Bone marrow (tissue), 2 donors: ENCODE data around the gene TNS4.

Experiments
- DNase-seq, 2 donors: peaks; one replicate each; lab custom pipeline; 2025; lab: John Stamatoyannopoulos, UW

Gene TNS4

DNA sequence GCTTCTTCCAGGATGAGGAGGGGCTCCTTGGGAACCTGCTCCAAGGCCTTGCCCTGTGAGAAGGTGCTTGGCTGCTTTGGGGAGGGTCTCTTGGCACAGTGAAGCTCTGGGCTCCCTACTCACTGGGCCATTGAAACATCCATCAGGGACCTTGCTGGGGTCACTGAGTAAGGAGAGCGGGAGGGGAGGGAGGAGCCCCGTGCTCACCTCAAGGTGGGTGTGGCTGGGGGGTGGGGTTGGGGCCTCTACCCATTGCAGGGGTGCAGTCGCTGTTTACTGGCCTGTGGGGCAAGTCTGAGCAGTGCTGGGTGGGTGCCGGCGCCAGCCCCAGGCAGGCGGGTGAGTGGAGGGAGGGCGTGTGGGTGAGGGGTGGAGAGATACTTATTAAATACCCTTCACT is 9.9 kb downstream of the TNS4 start:
- no peak for DNase-seq

DNA sequence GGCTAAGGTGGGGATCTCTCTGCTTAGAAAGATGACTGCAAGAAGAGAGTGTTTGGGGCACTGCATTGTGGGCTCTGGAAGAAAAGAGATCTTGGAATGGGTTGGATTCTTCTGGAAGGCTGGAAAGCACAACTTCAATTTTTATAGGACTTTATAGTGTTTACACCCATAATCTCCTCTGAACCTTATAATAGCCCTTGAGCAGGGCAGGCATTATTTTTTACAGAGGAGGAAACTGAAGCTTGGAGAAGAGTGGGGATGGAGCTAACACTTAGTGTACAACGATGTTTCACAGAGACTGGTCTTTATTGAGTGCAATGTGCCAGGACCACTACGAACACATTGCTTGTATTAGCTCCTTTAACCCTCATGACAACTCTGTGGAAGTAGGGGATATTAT is 10.4 kb downstream of the TNS4 start:
- DNase-seq = no peak

DNA sequence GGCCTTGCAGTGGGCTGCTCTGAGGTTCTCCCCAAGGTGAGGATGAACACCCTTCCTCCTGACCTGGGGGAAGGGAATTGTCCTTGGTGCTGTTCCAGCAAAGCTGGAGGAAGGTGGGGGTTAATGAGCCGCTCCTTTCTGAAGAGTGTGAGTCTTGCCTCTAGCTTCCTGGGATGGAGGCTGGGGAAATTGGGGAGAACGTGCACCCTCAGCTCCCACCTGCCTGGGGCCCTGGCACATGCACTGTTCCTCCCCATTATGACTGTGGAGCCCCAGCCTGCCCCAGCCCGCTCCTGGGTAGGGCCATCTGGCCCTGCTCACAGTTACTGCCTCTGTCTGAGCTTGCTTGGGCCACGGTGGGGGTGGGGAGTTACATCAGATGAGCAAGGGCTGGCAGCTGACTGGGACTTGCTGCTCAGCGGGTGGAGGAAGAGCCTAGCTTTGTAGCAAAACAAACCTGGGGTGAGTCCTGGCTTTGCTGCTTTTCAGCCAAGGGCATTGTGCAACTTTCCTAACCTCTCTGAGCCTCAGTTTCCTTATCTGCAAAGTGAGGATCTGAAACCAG is 11.1 kb downstream of the TNS4 start:
- DNase-seq = no peak

DNA sequence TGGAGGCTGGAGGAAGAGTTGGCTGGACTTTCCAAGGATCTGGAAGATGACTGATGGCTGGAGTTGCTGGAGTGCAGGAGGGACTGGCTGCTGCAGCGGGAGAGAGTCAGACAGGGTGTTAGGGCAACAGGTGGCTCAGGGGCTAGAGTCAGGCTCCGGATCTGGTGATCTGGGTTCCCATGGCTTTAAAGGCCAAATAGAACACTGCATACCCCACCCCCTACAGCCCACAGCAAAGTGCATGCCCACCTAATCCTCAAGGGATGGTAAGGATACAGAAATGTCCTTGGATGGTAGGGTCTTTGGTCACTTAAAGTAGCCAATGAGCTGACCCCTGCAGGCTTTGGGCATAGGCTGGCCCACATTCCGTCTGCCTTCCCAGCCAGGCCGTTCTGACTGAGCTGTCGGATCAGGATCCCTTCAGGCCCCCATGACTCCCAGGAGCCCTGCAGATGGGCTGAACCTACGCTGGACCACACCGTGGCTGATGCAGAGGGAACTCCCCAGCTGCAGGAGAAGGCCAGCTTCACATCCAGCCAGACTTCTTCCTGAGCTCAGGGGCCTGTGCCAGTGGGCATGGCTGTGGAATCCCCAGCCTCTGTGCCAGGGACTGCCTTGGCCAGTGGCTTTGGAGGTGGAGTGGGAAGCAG is 13.9 kb downstream of the TNS4 start:
- DNase-seq = no peak

- DNase-seq = no peak
Measured at GRCh38 chr17:40486522-40487370, 14.7 kb downstream of the TNS4 start.

DNA sequence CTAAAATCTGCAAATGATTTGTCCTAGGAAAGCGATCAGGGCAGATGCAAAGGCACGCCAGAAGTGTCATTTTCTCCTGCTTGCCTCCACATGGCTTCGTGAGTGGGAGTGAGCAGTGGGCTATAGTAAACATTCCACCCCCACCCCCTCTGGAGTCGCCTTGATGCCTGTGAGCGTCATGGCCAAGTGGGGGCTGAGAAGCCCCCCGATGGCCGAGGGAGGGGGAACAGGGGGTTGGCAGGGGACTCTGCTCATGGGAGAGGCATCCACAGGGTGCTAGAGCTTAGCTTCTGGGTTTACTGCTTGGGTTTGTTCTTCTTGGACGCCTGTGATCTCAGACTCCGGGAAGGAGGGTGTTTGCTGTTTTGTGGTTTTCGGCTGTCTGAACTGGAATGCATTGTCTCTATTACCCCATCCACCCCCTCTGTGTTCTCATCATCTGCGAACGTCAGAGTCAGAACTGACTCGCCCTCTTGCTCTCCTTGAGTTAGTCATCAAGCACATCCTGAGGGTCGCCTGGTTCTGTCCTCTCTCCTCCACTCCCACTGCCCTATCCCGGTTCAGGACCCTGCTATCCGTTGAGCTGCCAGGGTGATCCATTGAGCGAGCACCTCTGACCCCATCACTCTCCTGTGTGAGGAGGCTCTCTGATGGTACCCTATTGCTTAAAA is 15.4 kb downstream of the TNS4 start:
- DNase-seq = peak in 1 of 2 donors; percentile 7

GRCh38 chr17:40484973-40485530 is 16.4 kb downstream of the TNS4 start:
- DNase-seq = no peak

DNA sequence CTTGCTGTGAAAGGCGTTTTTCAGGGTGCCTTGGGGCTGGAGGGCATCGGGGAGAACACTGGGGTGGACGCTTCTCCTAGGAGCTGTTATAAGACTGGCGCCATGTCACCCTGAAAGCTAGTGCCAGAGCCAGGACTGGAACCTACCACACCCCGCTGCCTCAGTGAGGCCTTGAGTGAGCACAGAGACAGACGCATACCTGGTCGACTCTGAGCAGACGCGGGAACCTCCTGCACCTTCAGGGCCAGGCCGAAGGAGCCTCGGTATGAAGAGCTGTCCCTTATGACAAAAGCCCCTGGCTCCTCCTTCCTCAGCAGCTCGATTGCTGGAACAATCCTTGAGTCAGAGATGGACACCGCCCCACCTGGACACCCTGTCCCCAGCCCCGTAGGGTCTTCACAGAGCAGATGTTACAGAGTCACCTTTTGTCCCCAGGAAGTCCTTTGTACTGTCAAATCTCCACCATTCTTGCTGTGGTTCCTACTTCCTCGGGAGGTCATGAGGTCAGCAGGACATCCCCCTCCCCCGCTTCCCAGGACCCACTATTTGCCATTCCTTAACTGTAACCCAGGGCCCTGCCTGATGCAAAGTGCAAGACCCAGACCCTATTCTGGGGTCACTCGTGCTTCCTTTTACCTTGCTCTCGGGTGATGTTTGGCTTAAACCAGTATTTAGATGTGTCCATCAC is 17.0 kb downstream of the TNS4 start:
- no peak for DNase-seq

DNA sequence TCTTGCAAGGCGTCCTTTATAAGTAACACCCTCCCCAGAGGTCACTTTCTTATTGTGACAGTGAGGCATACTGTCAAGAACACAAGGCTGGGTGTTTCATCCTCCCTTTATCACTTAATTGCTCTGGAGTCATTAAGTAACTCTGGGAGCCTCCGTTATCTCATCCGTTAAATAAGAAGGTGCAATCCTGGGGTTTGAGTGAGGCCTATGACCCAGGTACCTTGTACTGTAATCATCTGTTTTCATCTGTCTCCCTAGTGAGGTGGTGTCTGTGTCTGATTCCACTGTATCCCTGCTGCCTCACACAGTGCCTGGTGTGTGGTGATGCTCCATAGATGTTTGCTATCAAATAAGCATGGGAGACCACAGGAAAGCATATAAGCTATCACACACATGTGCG is 17.7 kb downstream of the TNS4 start:
- DNase-seq = no peak

DNA sequence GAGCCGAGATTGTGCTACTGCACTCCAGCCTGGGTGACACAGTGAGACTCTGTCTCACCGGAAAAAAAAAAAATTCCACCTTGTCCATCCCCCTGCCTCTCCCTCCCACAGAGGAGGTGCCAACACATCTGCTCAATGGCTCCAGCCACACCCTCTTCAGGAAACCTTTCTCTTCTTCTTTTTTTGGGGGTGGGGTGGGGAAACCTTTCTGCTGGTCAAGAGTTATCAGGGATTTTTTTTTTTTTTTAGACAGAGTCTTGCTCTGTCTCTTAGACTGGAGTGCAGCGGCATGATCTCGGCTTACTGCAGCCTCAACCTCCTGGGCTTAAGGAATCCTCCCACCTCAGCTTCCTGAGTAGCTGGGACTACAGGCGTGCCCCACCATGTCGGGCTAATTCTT is 18.7 kb downstream of the TNS4 start:
- DNase-seq = no peak

GRCh38 chr17:40481106-40481505 is 20.3 kb downstream of the TNS4 start:
- DNase-seq = no peak

- peak; percentile 8 to 22 for DNase-seq
Measured at GRCh38 chr17:40480501-40481003, 20.9 kb downstream of the TNS4 start.

DNA sequence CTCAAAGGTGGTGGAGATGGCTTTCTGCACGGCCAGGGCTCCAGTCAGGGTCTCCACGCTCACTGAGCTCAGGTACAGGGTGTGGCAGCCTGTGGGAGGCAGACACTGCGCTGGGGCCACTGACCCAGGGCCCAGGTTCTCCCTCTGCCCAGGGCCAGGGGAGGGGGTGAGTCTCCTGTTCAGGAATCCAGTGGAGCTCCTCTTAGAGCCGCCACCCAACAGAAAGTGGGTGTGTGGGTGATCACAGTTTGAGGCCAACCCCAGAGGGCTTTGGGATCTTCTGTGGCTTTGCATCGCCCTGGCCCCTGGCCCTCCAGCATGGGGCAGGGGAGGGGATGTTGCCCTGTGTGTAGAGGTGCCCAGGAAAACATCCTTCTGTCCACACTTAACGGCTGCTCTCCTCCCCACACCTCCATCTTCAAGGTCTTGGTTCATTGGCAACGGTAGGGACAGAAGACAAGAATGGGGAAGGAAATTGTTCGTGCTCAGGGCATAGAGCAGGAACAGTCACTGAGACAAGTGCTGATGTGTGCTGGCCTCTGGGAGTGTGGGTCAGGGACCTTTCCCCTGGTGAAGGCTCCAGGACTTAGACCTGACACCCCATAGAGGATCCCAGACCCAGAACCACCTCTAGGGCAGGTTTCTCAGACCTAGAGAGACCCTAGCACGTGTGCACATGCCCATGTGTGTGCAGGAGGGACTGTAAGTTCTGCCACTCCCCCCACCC is 21.5 kb downstream of the TNS4 start:
- DNase-seq = peak in 1 of 2 donors; percentile 12

GRCh38 chr17:40478486-40478885 is 22.9 kb downstream of the TNS4 start:
- DNase-seq = no peak

GRCh38 chr17:40477796-40478195 is 23.6 kb downstream of the TNS4 start:
- DNase-seq = no peak

GRCh38 chr17:40475234-40475908 is 26.1 kb downstream of the TNS4 start:
- no peak for DNase-seq

DNA sequence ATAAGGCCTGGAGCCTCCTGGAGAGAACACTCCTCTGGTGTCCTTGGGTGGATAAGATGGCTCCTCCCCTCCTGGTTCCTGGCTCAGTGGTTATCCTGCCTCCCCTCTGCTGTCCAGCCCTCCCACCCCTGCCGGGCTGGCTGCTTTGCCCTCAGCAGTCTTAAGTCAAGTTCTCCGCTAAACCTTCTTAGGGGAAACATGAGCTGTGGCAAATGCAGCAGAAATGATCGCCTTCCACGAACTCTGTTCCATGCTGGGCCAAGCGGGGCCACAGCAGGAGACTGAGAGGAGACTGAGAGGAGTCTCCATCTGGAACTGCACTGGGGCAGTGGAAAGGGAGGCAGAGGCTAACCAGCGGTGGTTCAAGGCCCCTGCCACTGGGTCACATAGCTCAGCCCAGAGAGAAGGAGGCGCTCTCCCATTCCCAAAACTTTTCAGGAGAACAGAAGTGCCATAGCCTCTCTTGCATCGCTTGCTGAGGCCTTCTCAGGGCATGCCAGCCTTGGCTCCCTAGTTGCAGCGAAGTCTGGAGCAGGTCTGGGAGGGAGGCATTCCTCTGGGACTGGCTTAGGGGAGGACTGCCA is 26.9 kb downstream of the TNS4 start:
- DNase-seq = no peak

GRCh38 chr17:40473573-40474365 is 27.7 kb downstream of the TNS4 start:
- no peak for DNase-seq
